ENCODE measurements around the gene HAUS8. TPM values are rescaled to one million over a fixed set of nuclear protein-coding genes. Genes with fewer than 3 reads are reported as not detected.

The HAUS8 gene
- total RNA-seq, 2 experiments from 2014 or later = 46.3 to 47.4 TPM

DNA sequence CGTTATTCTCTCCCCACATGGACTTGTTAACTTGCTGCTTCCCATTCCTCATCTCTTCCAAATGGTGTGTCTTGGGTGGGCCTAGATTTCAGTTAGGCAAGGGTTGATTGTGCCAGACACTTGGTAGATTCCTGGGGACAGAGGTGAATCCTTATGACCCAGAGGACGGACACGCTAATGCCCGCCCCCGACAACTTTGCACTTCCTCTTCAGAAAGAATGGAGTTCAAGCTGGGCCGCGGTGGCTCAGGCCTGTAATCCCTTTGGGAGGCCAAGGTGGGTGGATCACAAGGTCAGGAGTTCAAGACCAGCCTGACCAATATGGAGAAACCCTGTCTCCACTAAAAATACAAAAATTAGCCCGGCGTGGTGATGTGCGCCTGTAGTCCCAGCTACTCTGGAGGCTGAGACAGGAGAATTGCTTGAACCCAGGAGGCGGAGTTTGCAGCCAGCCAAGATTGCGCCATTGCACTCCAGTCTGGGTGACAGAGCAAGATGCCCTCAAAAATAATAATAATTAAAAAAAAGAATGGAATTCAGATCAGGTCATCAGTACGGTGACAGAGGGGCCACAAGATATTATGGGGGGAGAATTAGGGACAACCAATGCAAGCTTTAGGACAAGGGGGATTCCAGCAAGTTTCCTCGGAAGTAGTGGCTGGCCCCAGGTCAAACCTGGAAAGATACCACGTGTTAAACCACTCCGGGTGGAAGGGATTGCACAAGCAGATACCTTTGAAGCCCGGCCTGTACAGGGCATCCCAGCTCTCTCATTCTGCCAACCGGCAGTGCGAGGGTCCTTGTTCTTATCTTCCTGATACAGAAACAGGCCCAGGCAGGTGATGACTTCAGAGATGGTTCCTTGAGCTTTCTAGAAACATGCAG is 3.0 kb upstream of the HAUS8 start:
- Mint-ChIP-seq H3K27me3 (no peaks in the 10 kb centered on the region), H3K4me3 (peak overlapping the region; percentile 100), H3K9me3 (no peaks in the 10 kb centered on the region), H3K36me3 (ENCODE audit: low read depth) (peaks cover 9% of the 10 kb centered on the region), H3K4me1 (peaks cover 63% of the 10 kb centered on the region), H3K27ac (no peak overlapping the region)
- ChIA-PET POLR2A (no interaction called here), CTCF (no interaction called here)
- DNase-seq = no peak

DNA sequence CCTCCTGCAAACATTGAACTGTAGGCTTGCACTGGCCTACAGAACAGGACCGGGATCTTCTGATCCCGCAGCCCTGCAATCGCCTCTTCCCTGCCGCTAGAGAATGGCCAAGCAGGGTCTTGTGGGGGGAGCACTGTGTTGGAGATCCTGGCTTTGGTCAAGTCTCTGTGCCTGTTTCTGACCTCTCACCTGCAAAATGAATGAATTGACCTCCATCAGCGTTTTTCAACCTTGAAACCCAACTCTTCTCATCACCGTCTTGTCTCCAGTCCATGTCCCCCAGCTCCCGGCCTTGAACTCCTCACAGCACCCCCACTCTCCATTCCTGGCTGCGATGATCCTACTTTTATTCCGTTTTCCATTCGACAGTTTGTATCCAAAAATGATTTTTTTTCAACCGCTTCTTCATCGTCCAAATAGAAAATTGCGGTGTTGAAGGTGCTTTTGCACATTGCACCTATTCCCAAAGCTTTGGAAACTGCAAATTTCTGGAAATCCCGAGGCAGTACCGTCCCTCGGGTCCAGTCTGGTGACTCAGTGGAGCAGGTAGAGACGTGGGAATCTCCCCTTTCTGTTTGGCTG is 2.3 kb upstream of the HAUS8 start:
- ChIA-PET POLR2A (no interaction called here), CTCF (interaction anchor here (1.2 kb wide), 1 partner anchor 158 kb away, joined by 4 read pairs; no protein-coding TSS in a partner anchor)
- no peak overlapping the region for H3K27ac Mint-ChIP-seq
- H3K4me1 Mint-ChIP-seq = peaks cover 68% of the 10 kb centered on the region
- no peak for DNase-seq
- peaks cover 17% of the 10 kb centered on the region for H3K36me3 Mint-ChIP-seq (ENCODE audit: low read depth)
- H3K9me3 Mint-ChIP-seq = no peaks in the 10 kb centered on the region
- H3K4me3 Mint-ChIP-seq = peak overlapping the region; percentile 100
- no peaks in the 10 kb centered on the region for H3K27me3 Mint-ChIP-seq

DNA sequence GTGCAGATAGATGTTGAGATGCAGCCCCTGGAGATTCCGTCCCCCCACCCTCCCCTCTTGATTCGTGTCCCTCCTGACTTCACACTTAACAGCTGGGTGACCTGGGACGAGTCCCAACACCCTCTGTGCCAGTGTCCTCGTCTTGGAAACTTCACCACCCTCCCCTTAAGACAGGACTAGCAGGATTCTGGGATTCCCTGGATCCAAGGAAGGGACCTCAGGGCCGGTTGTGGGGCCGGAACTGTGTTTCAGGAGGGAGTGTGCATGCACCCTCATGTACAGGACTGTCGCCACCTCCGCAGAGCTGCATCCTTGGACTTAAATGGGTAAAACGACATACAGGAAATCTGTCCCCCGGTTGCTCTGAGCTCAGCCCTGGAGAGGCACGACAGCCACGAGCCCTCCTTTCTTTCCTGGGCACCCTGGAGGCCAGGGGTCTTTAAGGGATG is 1.3 kb upstream of the HAUS8 start:
- peak; percentile 52 for DNase-seq

GRCh38 chr19:17075864-17076542 is 751 bp upstream of the HAUS8 start:
- peaks cover 24% of the 10 kb centered on the region for H3K36me3 Mint-ChIP-seq (ENCODE audit: low read depth)
- POLR2A ChIA-PET = interaction anchor here (0.7 to 1.0 kb wide), 2 partner anchors 49 to 875 kb away, joined by 4 to 8 read pairs; no protein-coding TSS in a partner anchor
- H3K4me1 Mint-ChIP-seq = peaks cover 60% of the 10 kb centered on the region
- peak overlapping the region; percentile 100 for H3K4me3 Mint-ChIP-seq
- peak overlapping the region; percentile 95 for H3K27ac Mint-ChIP-seq
- peak; percentile 57 for DNase-seq
- no peaks in the 10 kb centered on the region for H3K27me3 Mint-ChIP-seq
- CTCF ChIA-PET = interaction anchor here (0.8 to 1.2 kb wide), 2 partner anchors 160 to 184 kb away, joined by 3 to 4 read pairs; no protein-coding TSS in a partner anchor
- no peaks in the 10 kb centered on the region for H3K9me3 Mint-ChIP-seq

More for the DNA sequence above, 1.3 kb upstream of the HAUS8 start:
- POLR2A ChIA-PET = interaction anchor here (0.7 to 1.0 kb wide), 3 partner anchors 49 to 874 kb away, joined by 4 to 8 read pairs (median 5); partner anchors contain the start of gene USE1
- Mint-ChIP-seq H3K36me3 (ENCODE audit: low read depth) (peaks cover 22% of the 10 kb centered on the region), H3K9me3 (no peaks in the 10 kb centered on the region), H3K4me3 (peak overlapping the region; percentile 100), H3K27me3 (no peaks in the 10 kb centered on the region), H3K4me1 (peaks cover 63% of the 10 kb centered on the region), H3K27ac (peak overlapping the region; percentile 95)
- CTCF ChIA-PET = interaction anchor here (1.2 kb wide), 1 partner anchor 159 kb away, joined by 4 read pairs; no protein-coding TSS in a partner anchor

DNA sequence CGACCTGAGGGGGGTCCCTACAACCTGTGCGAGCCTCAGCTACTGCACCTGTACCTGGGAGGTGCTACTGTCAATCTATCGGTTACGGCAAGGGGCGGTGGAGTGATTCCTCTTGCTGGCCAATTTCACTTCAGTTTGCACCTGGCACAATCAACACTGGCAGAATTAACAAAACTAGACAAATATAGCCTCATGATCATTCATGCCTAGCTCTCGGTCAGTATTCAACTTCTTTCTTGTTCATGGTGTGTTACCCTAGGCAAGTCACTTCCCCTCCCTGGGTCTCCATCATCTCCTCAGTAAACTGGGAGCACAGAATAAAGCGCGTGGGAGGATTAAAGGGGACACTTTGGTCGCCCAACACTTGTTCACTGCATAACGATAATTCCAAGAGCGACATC is 618 bp downstream of the HAUS8 start:
- Mint-ChIP-seq H3K4me1 (peaks cover 60% of the 10 kb centered on the region), H3K27ac (peak overlapping the region; percentile 99), H3K36me3 (ENCODE audit: low read depth) (peaks cover 38% of the 10 kb centered on the region), H3K4me3 (peak overlapping the region; percentile 100), H3K27me3 (no peaks in the 10 kb centered on the region), H3K9me3 (no peaks in the 10 kb centered on the region)
- DNase-seq = no peak
- ChIA-PET CTCF (interaction anchor here (1.0 to 1.2 kb wide), 2 partner anchors 45 to 51 kb away, joined by 3 read pairs; no protein-coding TSS in a partner anchor), POLR2A (no interaction called here)

DNA sequence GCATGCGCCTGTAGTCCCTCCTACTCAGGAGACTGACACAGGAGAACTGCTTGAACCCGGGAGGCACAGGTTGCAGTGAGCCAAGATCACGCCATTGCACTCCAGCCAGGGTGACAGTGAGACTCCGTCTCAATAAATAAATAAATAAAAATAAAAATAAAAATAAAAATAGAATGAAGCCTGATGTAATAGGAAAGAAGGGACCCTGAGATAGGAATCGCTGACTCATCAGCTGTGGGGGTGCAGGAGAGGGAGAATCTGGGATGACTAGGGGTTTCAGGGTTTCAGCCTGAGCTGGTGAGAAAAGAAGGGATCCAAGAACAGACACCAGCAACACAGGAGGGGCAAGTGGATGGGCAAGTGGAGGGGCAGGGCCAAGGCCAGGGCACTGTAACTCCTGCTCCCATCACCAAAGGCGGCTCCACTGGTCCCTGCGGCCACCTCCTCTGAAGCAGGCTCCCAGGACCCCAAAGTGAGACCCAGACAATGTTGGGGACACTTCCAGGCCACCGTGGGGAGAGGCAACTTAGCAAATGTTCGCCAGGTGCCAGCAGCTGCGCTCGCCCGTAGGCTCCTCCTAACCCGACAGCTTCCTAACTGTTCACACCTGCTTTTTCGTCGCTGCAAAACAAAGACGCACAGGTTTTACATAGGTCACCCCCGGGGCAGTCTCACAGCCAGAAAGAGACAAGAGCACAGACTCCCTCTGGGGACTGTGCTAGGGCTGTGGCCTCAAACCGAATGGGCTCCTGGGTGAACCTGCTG is 1.2 kb downstream of the HAUS8 start:
- Mint-ChIP-seq H3K9me3 (no peaks in the 10 kb centered on the region), H3K27me3 (no peaks in the 10 kb centered on the region), H3K27ac (peak overlapping the region; percentile 99), H3K36me3 (ENCODE audit: low read depth) (peaks cover 40% of the 10 kb centered on the region), H3K4me3 (peak overlapping the region; percentile 100), H3K4me1 (peaks cover 57% of the 10 kb centered on the region)
- DNase-seq = no peak
- POLR2A ChIA-PET = no interaction called here
- CTCF ChIA-PET = interaction anchor here (0.6 to 1.2 kb wide), 5 partner anchors 46 to 1995 kb away, joined by 3 to 4 read pairs (median 3); no protein-coding TSS in a partner anchor

DNA sequence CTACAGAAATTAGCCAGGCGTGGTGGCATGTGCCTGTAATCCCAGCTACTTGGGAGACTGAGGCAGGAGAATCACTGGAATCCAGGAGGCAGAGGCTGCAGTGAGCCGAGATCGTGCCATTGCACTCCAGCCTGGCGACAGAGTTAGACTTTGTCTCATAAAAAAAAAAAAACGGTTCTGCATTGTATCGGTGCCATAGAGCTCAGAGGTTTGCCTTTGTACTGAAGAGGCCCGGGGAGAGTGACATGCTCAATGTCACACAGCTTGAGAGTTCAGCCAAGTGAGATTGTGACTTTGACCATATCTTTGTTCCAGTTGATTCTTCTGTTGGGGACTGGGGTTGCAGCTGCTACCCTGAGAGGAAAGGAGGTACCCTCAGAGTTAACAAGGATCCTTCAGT is 4.3 kb downstream of the HAUS8 start:
- peak overlapping the region; percentile 7 for H3K27ac Mint-ChIP-seq
- POLR2A ChIA-PET = interaction anchor here (0.5 kb wide), 1 partner anchor 113 kb away, joined by 3 read pairs; no protein-coding TSS in a partner anchor

GRCh38 chr19:17070421-17070820 is 4.8 kb downstream of the HAUS8 start:
- H3K27me3 Mint-ChIP-seq = no peaks in the 10 kb centered on the region
- ChIA-PET CTCF (no interaction called here), POLR2A (no interaction called here)
- no peaks in the 10 kb centered on the region for H3K9me3 Mint-ChIP-seq
- H3K27ac Mint-ChIP-seq = peak overlapping the region; percentile 7
- no peak overlapping the region for H3K4me3 Mint-ChIP-seq
- DNase-seq = no peak
- H3K4me1 Mint-ChIP-seq = peaks cover 57% of the 10 kb centered on the region
- H3K36me3 Mint-ChIP-seq (ENCODE audit: low read depth) = peaks cover 55% of the 10 kb centered on the region

More for the DNA sequence above, 4.3 kb downstream of the HAUS8 start:
- no peaks in the 10 kb centered on the region for H3K9me3 Mint-ChIP-seq
- CTCF ChIA-PET = no interaction called here
- no peak for DNase-seq
- peaks cover 52% of the 10 kb centered on the region for H3K36me3 Mint-ChIP-seq (ENCODE audit: low read depth)
- H3K4me1 Mint-ChIP-seq = peaks cover 53% of the 10 kb centered on the region
- no peaks in the 10 kb centered on the region for H3K27me3 Mint-ChIP-seq
- H3K4me3 Mint-ChIP-seq = no peak overlapping the region

GRCh38 chr19:17069193-17069592 is 6.1 kb downstream of the HAUS8 start:
- no peak overlapping the region for H3K27ac Mint-ChIP-seq
- CTCF ChIA-PET = interaction anchor here (0.7 kb wide), 1 partner anchor 118 kb away, joined by 4 read pairs; no protein-coding TSS in a partner anchor
- DNase-seq = no peak
- H3K27me3 Mint-ChIP-seq = no peaks in the 10 kb centered on the region
- H3K4me3 Mint-ChIP-seq = no peak overlapping the region
- H3K36me3 Mint-ChIP-seq (ENCODE audit: low read depth) = peaks cover 65% of the 10 kb centered on the region
- POLR2A ChIA-PET = no interaction called here
- H3K4me1 Mint-ChIP-seq = peaks cover 63% of the 10 kb centered on the region
- no peaks in the 10 kb centered on the region for H3K9me3 Mint-ChIP-seq

DNA sequence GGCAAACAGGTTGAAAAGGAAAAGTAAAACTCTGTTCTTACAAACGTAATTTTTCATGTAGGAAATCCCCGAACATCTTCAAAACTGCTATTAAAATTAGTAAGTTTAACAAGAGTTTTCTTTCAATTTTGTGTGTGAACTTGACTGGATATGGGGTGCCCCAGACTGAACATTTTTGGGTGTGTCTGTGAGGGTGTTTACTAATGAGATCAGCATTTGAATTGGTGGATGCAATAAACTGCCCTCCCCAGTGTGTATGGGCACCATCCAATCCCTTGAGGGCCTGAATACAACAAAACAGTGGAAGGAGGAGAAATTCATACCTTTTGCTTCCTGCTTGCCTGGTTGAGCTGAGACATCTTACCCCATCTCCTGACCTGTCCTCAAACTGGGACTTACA is 11.8 kb downstream of the HAUS8 start:
- POLR2A ChIA-PET = no interaction called here
- Mint-ChIP-seq H3K4me3 (no peak overlapping the region), H3K9me3 (no peaks in the 10 kb centered on the region), H3K36me3 (ENCODE audit: low read depth) (peaks cover 76% of the 10 kb centered on the region), H3K27ac (peak overlapping the region; percentile 79), H3K4me1 (peaks cover 39% of the 10 kb centered on the region), H3K27me3 (no peaks in the 10 kb centered on the region)
- no peak for DNase-seq
- CTCF ChIA-PET = interaction anchor here (0.6 kb wide), 1 partner anchor 200 kb away, joined by 3 read pairs; no protein-coding TSS in a partner anchor

- ChIA-PET POLR2A (no interaction called here), CTCF (no interaction called here)
- no peak for DNase-seq
- H3K4me3 Mint-ChIP-seq = no peak overlapping the region
- peaks cover 31% of the 10 kb centered on the region for H3K4me1 Mint-ChIP-seq
- no peaks in the 10 kb centered on the region for H3K27me3 Mint-ChIP-seq
- H3K9me3 Mint-ChIP-seq = no peaks in the 10 kb centered on the region
- peaks cover 78% of the 10 kb centered on the region for H3K36me3 Mint-ChIP-seq (ENCODE audit: low read depth)
- H3K27ac Mint-ChIP-seq = no peak overlapping the region
Observed at GRCh38 chr19:17061691-17062090, 13.6 kb downstream of the HAUS8 start.

DNA sequence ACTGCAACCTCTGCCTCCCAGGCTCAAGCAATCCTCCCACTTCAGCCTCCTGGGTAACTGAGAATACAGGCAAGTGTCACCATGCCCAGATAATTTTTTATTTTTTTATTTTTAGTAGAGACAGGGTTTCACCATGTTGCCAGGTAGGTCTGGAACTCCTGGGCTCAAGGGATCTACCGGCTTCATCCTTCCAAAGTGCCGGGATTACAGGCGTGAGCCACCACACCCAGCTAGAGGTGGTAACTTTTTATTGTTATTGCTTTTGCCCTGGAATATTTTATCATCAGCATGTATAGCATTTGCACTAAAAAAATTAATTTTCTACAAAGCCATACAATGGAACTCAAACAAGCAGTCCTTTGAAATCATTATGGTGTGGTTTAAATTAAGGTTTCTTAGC is 14.0 kb downstream of the HAUS8 start:
- CTCF ChIA-PET = no interaction called here
- H3K27ac Mint-ChIP-seq = no peak overlapping the region
- peaks cover 26% of the 10 kb centered on the region for H3K4me1 Mint-ChIP-seq
- H3K9me3 Mint-ChIP-seq = no peaks in the 10 kb centered on the region
- POLR2A ChIA-PET = no interaction called here
- no peak for DNase-seq
- H3K27me3 Mint-ChIP-seq = no peaks in the 10 kb centered on the region
- no peak overlapping the region for H3K4me3 Mint-ChIP-seq
- H3K36me3 Mint-ChIP-seq (ENCODE audit: low read depth) = peaks cover 76% of the 10 kb centered on the region

Data from activated CD4-positive, alpha-beta T cell treated with anti-CD3 and anti-CD28 coated beads, Interleukin-2, amount 10 ng/mL, durations not matched to agents 7 days and 5 days (primary cell).